ENCODE data around the gene MR1. TPM values are rescaled to one million over a fixed set of nuclear protein-coding genes. Genes with fewer than 3 reads are reported as not detected.
A peak's percentile ranks its signal among the peaks of the same experiment; 100 is the strongest.

Gene MR1
- total RNA-seq, 2 donors from 2014 or later: 18.3 to 20.8 TPM

DNA sequence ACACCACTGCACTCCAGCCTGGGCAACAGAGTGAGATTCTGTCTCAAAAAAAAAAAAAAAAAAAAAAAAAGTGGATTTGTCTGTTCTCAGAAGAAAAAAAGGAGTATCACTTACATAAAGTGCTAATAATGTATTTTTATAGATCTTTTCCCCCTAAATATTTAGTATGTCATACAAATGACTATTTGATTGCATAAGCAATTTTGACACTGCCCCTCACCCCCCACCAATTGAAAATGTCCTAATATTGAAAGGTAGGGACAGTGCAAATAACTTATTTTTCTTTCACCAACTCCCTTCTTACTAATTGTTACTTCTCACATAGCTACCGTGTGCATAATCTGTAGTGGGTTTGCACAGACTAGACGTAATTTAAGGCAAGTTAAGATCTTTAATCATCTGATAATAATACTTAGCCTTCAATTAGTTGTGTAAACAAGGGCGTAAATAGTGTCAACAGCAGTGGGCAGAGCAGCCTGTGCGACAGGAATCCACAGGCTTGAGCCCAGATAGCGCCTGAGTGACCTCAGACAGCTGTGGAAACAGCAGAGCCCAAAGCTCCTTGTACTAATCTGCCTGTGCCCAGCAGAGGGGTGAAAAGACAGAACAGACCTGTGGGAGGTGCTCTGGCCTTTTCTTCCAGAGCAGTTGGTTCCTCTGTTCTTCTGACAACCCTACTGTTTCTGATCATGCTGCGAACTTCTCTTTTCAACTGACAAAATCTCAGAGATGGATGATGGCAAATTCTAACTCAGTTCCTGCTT lies 50.2 kb downstream of the MR1 start:
- DNase-seq (peak; percentile 21 to 33 (median 33)), ATAC-seq (peak; percentile 58)
- H3K4me3 Mint-ChIP-seq: no peak overlapping the region
- H3K27me3 Mint-ChIP-seq: peaks cover 8% of the 10 kb centered on the region
- peaks cover 13% of the 10 kb centered on the region for H3K4me1 Mint-ChIP-seq
- H3K36me3 Mint-ChIP-seq (ENCODE audit: low read depth): peaks cover 4% of the 10 kb centered on the region
- H3K27ac Mint-ChIP-seq: peak overlapping the region; percentile 9
- H3K9me3 ChIP-seq (ENCODE audit: control insufficient read depth, low read length, poor library complexity, severe bottlenecking): no peaks in the 10 kb centered on the region

DNA sequence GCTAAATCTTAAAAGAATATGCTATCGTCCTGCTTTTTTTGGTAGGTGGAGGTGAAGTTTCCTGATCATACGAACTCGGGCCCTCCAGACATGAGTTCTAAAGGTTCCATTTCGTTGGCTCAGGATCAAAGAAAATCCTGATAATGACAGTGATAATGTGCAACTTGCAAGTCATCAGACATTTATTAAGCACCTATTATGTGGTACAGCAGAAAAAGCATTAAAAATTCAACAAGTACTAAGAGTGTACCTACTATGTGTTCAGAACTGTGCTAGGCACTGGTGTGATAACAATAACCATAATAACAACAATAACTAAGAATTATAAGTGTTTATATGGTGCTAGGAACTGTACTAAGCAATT lies 50.8 kb downstream of the MR1 start:
- ATAC-seq (no peak), DNase-seq (no peak)
- H3K4me3 Mint-ChIP-seq: no peak overlapping the region
- peaks cover 4% of the 10 kb centered on the region for H3K36me3 Mint-ChIP-seq (ENCODE audit: low read depth)
- no peaks in the 10 kb centered on the region for H3K9me3 ChIP-seq (ENCODE audit: control insufficient read depth, low read length, poor library complexity, severe bottlenecking)
- H3K27me3 Mint-ChIP-seq: peaks cover 2% of the 10 kb centered on the region
- peak overlapping the region; percentile 9 for H3K27ac Mint-ChIP-seq
- H3K4me1 Mint-ChIP-seq: peaks cover 11% of the 10 kb centered on the region

DNA sequence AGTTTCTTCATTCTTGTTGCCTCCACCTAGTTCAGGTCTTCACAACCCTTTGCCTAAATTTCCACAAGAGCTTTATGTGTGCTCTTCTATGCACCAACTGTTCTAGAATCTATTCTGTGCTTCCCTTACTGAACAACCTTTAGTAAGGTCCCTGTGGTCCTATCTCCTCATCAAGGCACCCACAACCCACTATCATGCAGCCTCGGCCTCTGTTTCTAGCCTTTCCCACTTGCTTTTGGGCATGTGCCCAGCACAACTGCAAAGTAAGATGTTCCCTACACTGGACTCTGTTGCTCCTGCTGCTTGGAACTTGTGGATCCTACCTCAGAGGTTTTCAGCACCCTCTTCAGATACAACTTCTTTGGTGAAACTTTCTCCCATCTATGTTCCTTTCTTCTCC lies 52.3 kb downstream of the MR1 start:
- H3K4me1 Mint-ChIP-seq: peaks cover 20% of the 10 kb centered on the region

DNA sequence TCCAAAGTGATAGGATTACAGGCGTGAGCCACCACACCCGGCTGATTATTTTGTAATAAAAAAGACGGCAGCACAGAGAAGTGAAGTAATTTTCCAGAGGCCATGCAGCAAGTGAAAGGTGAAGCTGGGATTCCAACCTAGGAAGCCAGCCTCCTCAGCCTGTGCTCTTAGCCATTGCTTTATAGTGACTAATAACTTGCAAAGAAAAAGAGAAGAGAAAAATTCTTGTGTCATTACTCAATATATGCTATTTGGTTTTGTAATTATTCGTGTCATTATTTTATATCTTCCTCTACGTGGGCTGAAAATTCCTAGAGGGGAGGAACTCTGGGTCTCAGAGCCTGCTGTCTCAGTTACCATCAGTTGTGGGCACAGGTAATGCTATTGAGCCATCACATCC lies 53.1 kb downstream of the MR1 start:
- Mint-ChIP-seq H3K27ac (no peak overlapping the region), H3K27me3 (no peaks in the 10 kb centered on the region), H3K4me1 (peaks cover 27% of the 10 kb centered on the region), H3K4me3 (no peak overlapping the region), H3K36me3 (ENCODE audit: low read depth) (peaks cover 8% of the 10 kb centered on the region)
- no peaks in the 10 kb centered on the region for H3K9me3 ChIP-seq (ENCODE audit: control insufficient read depth, low read length, poor library complexity, severe bottlenecking)
- no peak for ATAC-seq
- DNase-seq: no peak

More for the DNA sequence above, 52.3 kb downstream of the MR1 start:
- DNase-seq: no peak
- Mint-ChIP-seq H3K27me3 (no peaks in the 10 kb centered on the region), H3K36me3 (ENCODE audit: low read depth) (peaks cover 6% of the 10 kb centered on the region), H3K27ac (no peak overlapping the region), H3K4me3 (no peak overlapping the region)
- H3K9me3 ChIP-seq (ENCODE audit: control insufficient read depth, low read length, poor library complexity, severe bottlenecking): no peaks in the 10 kb centered on the region
- ATAC-seq: no peak

DNA sequence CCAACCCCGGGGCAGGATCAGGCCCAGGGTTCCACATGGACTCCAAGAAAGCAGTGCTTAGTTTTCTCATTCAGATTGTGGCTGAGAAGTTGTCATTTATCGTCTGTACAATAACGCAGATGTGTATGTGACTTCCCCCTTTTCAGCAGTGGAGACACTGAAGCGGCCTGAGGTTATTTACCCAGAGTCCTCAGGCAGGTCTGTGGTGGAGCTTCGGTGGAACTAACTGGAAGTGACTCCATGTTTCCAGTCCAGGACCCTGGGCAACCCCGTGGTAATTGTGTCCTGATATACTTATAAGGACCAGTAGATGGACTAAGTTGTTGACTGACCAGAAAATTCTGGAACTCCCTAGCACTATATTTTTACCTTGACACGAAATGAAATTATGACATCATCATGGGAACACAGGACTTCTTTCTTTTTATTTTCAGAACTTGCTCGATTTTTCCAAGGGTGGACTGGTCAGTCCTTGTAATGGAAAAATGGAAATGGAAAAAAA lies 53.7 kb downstream of the MR1 start:
- no peaks in the 10 kb centered on the region for H3K9me3 ChIP-seq (ENCODE audit: control insufficient read depth, low read length, poor library complexity, severe bottlenecking)
- Mint-ChIP-seq H3K27ac (no peak overlapping the region), H3K36me3 (ENCODE audit: low read depth) (peaks cover 11% of the 10 kb centered on the region), H3K4me1 (peaks cover 31% of the 10 kb centered on the region), H3K27me3 (no peaks in the 10 kb centered on the region), H3K4me3 (peak overlapping the region; percentile 96)
- ATAC-seq (no peak), DNase-seq (no peak)

DNA sequence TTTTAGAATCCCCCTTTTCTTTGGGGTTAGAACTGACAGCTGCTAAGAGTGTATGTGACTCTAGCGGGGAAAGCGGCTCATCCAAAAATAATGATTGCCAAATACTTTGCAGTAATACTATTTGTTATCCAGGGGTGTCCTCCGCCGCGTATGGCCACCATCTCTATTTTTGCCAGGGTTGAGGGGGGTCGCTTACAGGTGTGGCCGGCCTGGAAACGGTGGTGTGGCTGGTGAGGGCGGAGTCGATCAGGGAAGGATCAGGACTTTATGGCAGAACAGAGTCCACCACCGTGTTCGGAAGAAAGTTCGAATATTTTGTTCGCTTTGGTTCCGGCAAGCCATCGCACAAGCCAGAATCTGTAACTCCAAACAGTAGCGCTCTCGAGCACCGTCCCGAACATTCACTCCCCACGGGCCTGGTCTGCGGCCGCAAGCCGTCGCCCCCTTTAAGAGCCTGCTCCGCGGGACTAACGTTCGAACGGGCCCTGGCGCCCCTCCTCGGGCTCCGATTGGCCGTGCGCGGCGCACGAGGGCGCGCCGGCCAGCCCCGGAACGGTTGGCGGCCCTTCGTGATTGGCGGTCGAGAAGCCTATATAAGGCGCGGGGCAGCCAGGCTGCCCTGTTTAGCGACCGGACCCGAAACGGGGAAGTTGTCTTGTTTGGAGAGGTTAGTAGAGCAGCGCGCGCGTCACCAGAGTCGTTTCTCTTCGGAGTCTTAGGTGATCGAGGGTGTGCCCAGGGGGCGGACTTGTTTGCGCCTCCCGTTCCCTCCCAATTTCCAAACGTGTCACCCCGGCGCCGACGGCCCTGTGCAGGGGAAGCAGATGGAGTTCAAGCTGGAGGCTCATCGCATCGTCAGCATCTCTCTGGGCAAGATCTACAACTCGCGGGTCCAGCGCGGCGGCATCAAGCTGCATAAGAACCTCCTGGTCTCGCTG lies 54.6 kb downstream of the MR1 start, which contains the start of gene IER5:
Gene IER5, plus strand, starts transcription at position 622 of the 938 bp plus-strand sequence. Its CDS starts 203 bp downstream, at position 825.
- Mint-ChIP-seq H3K36me3 (ENCODE audit: low read depth) (peaks cover 11% of the 10 kb centered on the region), H3K4me1 (peaks cover 38% of the 10 kb centered on the region), H3K27ac (peak within 1 kb of the TSS; percentile 99), H3K27me3 (no peaks in the 10 kb centered on the region), H3K4me3 (peak within 1 kb of the TSS; percentile 96)
- peak; percentile 70 for ATAC-seq
- peak; percentile 83 to 93 (median 90) for DNase-seq
- no peaks in the 10 kb centered on the region for H3K9me3 ChIP-seq (ENCODE audit: control insufficient read depth, low read length, poor library complexity, severe bottlenecking)

DNA sequence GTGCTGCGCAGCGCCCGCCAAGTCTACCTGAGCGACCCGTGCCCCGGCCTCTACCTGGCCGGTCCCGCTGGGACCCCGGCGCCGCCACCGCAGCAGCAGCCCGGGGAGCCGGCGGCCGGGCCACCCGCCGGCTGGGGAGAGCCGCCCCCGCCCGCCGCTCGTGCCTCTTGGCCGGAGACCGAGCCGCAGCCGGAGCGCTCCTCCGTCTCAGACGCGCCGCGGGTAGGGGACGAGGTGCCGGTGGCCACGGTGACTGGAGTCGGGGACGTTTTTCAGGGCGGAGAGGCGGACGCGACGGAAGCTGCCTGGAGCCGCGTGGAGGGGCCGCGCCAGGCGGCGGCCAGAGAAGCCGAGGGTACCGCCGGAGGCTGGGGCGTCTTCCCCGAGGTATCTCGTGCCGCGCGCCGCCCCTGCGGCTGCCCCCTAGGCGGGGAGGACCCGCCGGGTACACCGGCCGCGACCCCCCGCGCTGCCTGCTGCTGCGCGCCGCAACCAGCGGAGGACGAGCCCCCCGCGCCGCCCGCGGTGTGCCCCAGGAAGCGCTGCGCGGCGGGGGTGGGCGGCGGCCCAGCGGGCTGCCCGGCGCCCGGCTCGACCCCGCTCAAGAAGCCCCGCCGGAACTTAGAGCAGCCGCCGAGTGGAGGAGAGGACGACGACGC lies 55.4 kb downstream of the MR1 start:
- H3K36me3 Mint-ChIP-seq (ENCODE audit: low read depth): peaks cover 11% of the 10 kb centered on the region
- no peaks in the 10 kb centered on the region for H3K27me3 Mint-ChIP-seq
- no peaks in the 10 kb centered on the region for H3K9me3 ChIP-seq (ENCODE audit: control insufficient read depth, low read length, poor library complexity, severe bottlenecking)
- DNase-seq (peak; percentile 22 to 33 (median 27)), ATAC-seq (peak; percentile 2)
- peaks cover 38% of the 10 kb centered on the region for H3K4me1 Mint-ChIP-seq
- peak overlapping the region; percentile 99 for H3K27ac Mint-ChIP-seq
- H3K4me3 Mint-ChIP-seq: peak overlapping the region; percentile 96

DNA sequence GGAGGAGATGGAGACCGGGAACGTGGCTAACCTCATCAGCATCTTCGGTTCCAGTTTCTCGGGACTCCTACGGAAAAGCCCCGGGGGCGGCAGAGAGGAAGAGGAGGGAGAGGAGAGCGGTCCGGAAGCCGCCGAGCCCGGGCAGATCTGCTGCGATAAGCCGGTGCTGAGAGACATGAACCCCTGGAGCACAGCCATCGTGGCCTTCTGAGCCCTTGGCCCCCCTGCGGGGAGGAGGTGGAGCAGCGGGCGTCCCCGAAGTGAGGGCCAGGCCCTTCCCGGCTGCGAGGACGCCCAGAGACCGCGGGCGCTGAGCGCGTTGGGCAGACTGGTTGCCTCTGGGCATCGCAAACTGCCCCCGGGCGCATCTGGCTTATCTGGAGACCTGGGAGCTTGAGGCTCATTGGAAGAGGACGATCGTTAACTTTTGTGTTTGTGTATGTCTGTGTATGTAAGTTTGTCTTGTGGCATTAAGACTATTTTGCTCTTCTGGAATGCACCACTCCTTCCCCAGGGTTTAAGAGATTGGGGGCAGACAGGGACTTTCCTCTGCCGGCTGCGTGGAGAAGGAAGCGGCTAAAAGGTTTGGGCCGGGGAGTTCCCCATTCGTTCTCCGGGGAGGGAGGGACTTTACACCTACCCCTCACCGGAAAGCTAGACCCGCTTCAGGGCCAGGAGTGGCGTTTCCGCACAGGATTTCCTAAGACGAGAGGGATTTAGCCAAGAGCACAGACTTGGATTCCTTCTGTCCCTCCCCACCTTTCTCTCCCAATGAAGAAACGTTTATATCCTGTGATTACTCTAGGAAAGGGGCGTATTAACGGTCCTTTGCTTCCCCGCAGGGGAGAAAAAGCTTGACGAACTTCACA lies 56.1 kb downstream of the MR1 start:
- Mint-ChIP-seq H3K27ac (peak overlapping the region; percentile 99), H3K4me1 (peaks cover 37% of the 10 kb centered on the region), H3K27me3 (no peaks in the 10 kb centered on the region), H3K4me3 (peak overlapping the region; percentile 96), H3K36me3 (ENCODE audit: low read depth) (peaks cover 13% of the 10 kb centered on the region)
- DNase-seq (peak; percentile 69 to 78 (median 78)), ATAC-seq (peak; percentile 78)
- H3K9me3 ChIP-seq (ENCODE audit: control insufficient read depth, low read length, poor library complexity, severe bottlenecking): no peaks in the 10 kb centered on the region

DNA sequence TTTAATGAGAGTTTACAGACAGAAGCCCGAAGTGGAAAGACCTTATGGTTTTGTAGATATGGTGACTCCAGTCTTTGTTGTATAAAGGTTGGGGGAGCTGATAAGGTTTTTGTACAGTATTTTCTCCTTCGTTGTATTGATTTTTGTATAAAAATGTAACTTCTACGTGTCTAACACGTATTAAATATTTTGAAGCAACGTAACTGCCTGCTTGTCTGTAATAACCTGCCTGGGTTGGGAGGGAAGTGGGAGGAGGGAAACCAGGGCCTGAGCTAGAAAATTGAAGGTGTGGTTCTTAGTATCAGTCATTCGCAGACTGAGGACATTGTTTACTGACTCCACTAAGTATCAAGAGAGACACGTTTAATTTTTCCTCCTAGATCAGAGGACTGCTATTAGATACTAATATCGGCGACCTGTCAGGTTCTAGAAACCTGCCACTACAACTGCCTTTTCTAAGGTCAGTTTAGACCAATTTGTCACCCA lies 56.9 kb downstream of the MR1 start:
- peak; percentile 10 for ATAC-seq
- H3K4me1 Mint-ChIP-seq: peaks cover 38% of the 10 kb centered on the region
- peaks cover 13% of the 10 kb centered on the region for H3K36me3 Mint-ChIP-seq (ENCODE audit: low read depth)

DNA sequence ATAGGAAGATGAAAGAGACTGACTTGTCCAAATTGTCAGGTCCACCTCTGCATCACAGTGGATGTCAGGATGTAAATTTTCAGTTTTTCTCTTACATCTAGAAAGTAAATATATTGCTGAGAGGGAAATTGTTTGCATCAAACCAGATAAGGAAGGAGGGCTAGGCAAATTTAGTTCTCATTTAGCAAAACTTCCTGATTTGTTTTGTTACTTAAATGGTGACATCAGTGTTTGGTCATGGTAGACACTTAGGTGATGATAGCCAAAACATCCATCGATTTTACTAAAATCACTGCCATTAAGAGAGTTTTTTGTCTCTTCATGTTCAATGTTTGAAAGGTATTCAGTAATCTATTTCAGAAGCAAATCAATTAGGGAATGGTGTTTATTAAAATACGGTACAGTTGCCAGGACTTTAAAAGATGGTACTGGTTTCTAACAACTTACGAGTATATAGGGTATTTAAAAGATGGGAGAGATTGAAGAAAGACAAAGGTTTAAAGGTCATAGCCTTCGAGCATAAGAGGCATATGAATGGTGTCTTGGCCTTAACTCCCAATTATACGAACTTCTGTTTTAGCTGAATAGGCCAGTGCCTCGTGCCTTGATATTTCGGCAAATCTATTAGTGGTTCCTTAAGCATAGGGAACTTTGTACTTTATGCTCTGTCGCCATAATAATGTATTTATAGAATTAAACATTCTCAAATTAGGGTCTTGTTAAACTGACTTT lies 57.7 kb downstream of the MR1 start:
- Mint-ChIP-seq H3K4me1 (peaks cover 42% of the 10 kb centered on the region), H3K27ac (peak overlapping the region; percentile 99), H3K27me3 (no peaks in the 10 kb centered on the region), H3K36me3 (ENCODE audit: low read depth) (peaks cover 13% of the 10 kb centered on the region), H3K4me3 (peak overlapping the region; percentile 96)
- DNase-seq: no peak
- ATAC-seq: no peak
- H3K9me3 ChIP-seq (ENCODE audit: control insufficient read depth, low read length, poor library complexity, severe bottlenecking): no peaks in the 10 kb centered on the region

More for the DNA sequence above, 56.9 kb downstream of the MR1 start:
- H3K9me3 ChIP-seq (ENCODE audit: control insufficient read depth, low read length, poor library complexity, severe bottlenecking): no peaks in the 10 kb centered on the region
- Mint-ChIP-seq H3K4me3 (peak overlapping the region; percentile 96), H3K27me3 (no peaks in the 10 kb centered on the region), H3K27ac (peak overlapping the region; percentile 99)
- DNase-seq: peak in 1 of 3 donors; percentile 17

DNA sequence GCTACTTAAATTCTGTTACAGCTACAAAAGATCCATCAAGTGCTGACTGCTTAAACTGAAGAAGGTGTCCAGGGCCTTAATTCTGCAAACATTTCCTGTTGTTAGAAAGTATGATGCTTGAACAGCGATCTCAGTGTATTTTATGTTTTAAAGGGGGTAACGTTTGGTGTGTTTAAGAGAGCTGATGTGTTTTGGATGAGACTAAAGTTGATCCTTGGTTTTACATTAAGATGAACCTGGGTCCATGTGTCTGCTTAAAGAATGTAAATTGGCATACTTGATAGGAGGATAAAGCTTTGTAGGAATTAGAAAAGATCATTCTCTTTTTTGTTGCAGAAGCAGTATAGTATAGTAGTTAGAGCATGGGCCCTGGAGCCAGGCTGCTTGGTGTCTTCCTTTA lies 58.3 kb downstream of the MR1 start:
- Mint-ChIP-seq H3K27ac (peak overlapping the region; percentile 99), H3K4me3 (peak overlapping the region; percentile 96), H3K4me1 (peaks cover 44% of the 10 kb centered on the region), H3K27me3 (no peaks in the 10 kb centered on the region), H3K36me3 (ENCODE audit: low read depth) (peaks cover 13% of the 10 kb centered on the region)
- ATAC-seq (no peak), DNase-seq (no peak)
- no peaks in the 10 kb centered on the region for H3K9me3 ChIP-seq (ENCODE audit: control insufficient read depth, low read length, poor library complexity, severe bottlenecking)
